ENCODE measurements around the gene SYNE1.

DNA sequence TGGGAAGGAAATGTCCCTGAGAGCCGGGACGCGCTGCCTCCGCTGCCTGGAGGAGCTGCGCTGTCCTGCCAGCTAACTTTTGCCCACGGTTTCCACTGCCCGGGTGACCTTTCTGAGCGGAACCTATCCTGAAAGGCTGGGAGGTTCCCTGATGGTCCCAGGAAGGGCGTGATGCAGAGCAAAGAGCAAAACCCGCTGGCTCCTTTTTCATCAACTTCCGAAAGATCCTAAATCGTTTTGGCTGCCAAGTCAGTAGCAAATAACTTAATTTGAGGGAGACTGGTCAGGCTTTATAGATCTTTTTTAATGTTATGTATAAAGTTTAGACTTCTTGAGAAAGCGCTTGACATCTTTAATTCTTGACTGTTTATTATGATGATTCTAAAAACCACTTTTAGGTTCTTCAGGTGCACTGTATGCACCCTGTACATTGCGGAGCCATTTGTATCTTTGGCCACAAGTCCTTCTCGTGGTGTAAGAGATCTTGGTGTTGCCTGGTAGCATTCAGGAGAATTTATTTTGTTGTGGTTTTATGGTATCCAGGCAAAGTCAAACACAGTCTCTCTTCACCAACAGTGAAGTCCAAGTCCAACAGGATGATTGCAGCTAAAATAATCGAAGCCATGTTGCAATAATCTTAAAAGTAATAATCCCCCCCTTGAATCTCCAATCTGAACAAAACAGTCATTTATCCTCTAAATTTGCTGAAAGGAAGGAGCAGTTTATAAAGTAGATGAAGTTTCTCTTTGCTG, at the start of gene SYNE1:
- TF ChIP-seq, protein P1, sequence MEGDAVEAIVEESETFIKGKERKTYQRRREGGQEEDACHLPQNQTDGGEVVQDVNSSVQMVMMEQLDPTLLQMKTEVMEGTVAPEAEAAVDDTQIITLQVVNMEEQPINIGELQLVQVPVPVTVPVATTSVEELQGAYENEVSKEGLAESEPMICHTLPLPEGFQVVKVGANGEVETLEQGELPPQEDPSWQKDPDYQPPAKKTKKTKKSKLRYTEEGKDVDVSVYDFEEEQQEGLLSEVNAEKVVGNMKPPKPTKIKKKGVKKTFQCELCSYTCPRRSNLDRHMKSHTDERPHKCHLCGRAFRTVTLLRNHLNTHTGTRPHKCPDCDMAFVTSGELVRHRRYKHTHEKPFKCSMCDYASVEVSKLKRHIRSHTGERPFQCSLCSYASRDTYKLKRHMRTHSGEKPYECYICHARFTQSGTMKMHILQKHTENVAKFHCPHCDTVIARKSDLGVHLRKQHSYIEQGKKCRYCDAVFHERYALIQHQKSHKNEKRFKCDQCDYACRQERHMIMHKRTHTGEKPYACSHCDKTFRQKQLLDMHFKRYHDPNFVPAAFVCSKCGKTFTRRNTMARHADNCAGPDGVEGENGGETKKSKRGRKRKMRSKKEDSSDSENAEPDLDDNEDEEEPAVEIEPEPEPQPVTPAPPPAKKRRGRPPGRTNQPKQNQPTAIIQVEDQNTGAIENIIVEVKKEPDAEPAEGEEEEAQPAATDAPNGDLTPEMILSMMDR (IDR thresholded peaks at IDR 0.05) = no peak
- TF ChIP-seq EP300 (IDR thresholded peaks at IDR 0.05) = no peak

All from ovary (tissue), 3 donors.